OCI-LY3 (cell line): ENCODE results near the gene TIMM10B.

ENCODE experiments used
- H2AFZ ChIP-seq: fragments of 200-600, 300-600 bp; shearing (Covaris generic); 2 replicates; pipeline ENCODE4 v1.6.0; 2014; ENCODE audit warnings: antibody characterized with exemption, low read depth, low read length
- H3K27ac ChIP-seq: fragments of 200-600, 300-600 bp; sonication (generic); 2 replicates; pipeline ENCODE4 v1.5.1; 2014; ENCODE audit warnings: mild to moderate bottlenecking, low read length, moderate library complexity, mixed read lengths
- H3K27me3 ChIP-seq: fragments of 200-600, 300-600 bp; sonication (generic); 2 replicates; pipeline ENCODE4 v1.6.1; 2014; ENCODE audit warnings: low read depth, low read length, mixed read lengths
- H3K36me3 ChIP-seq: fragments of 200-600, 300-600 bp; sonication (generic); replicated peaks from 2 replicates; pipeline ENCODE3; 2014; ENCODE audit warnings: low read depth, low read length, mixed read lengths
- H3K4me1 ChIP-seq: fragments of 300-600, 200-600 bp; sonication (generic); 2 replicates; pipeline ENCODE4 v1.6.1; 2014; ENCODE audit warnings: low read length, mixed read lengths
- H3K4me2 ChIP-seq: fragments of 200-600, 300-600 bp; sonication (generic); 2 replicates; pipeline ENCODE4 v1.6.1; 2014; ENCODE audit warnings: low read length, mixed read lengths
- H3K4me3 ChIP-seq: fragments of 300-600, 200-600 bp; sonication (generic); 2 replicates; pipeline ENCODE4 v1.5.1; 2014; ENCODE audit warnings: antibody characterized with exemption, mild to moderate bottlenecking, low read length, moderate library complexity
- H3K79me2 ChIP-seq: fragments of 300-600, 200-600 bp; shearing (Covaris generic); 2 replicates; pipeline ENCODE4 v1.6.1; 2014; ENCODE audit warnings: mild to moderate bottlenecking, low read length, mixed read lengths
- H3K9ac ChIP-seq: fragments of 300-600, 200-600 bp; shearing (Covaris generic); 2 replicates; pipeline ENCODE4 v1.6.0; 2014; ENCODE audit warnings: mild to moderate bottlenecking, low read length, moderate library complexity
- H3K9me3 ChIP-seq: fragments of 200-600, 300-600 bp; shearing (Covaris generic); 2 replicates; pipeline ENCODE4 v1.6.1; 2014; ENCODE audit warnings: low read length, mixed read lengths; ENCODE audit not compliant: insufficient read depth
- H4K20me1 ChIP-seq: fragments of 200-600, 300-600 bp; sonication (generic); 2 replicates; pipeline ENCODE4 v1.6.1; 2016; ENCODE audit warnings: low read length, mixed read lengths; ENCODE audit not compliant: insufficient read depth
- CTCF ChIP-seq: fragments of 200-600, 300-600 bp; sonication (generic); IDR thresholded peaks from 2 replicates; pipeline ENCODE4 v1.5.1; 2014; ENCODE audit warnings: antibody characterized with exemption, low read length, low read depth
- EZH2phosphoT487 ChIP-seq: fragments of 200-600 bp; shearing (Covaris generic); IDR thresholded peaks from 2 replicates; pipeline ENCODE4 v1.6.1; 2018; ENCODE audit warnings: antibody characterized with exemption, mixed run types, low read depth

The TIMM10B gene

GRCh38 chr11:6443269-6444003, 37.9 kb upstream of the TIMM10B start:
- Histone ChIP-seq H2AFZ (no peak overlapping the region), H3K4me1 (peaks cover under 1% of the 10 kb centered on the region; the same call in 1 of the 2 replicates), H3K36me3 (no peaks in the 10 kb centered on the region), H3K27me3 (no peaks in the 10 kb centered on the region), H3K4me3 (no peak overlapping the region), H3K79me2 (no peaks in the 10 kb centered on the region), H3K9me3 (no peaks in the 10 kb centered on the region), H3K27ac (no peak overlapping the region), H3K9ac (no peak overlapping the region), H4K20me1 (no peaks in the 10 kb centered on the region), H3K4me2 (no peak overlapping the region)
- peak; percentile 84 for TF ChIP-seq CTCF
- TF ChIP-seq EZH2phosphoT487, result no peak

- Histone ChIP-seq H4K20me1 (no peaks in the 10 kb centered on the region), H3K9ac (no peak overlapping the region), H3K27ac (no peak overlapping the region), H3K4me2 (no peak overlapping the region), H3K27me3 (no peaks in the 10 kb centered on the region), H3K79me2 (no peaks in the 10 kb centered on the region), H3K4me1 (no peaks in the 10 kb centered on the region), H3K4me3 (no peak overlapping the region), H3K36me3 (no peaks in the 10 kb centered on the region), H2AFZ (no peak overlapping the region), H3K9me3 (no peaks in the 10 kb centered on the region)
- TF ChIP-seq CTCF (no peak), EZH2phosphoT487 (no peak)
These were observed 32.7 kb upstream of the TIMM10B start for GRCh38 chr11:6448574-6448973.

GRCh38 chr11:6452219-6452618, 29.1 kb upstream of the TIMM10B start:
- Histone ChIP-seq H2AFZ (no peak overlapping the region), H3K4me1 (no peaks in the 10 kb centered on the region), H3K9me3 (no peaks in the 10 kb centered on the region), H3K4me2 (no peak overlapping the region), H3K27ac (no peak overlapping the region), H4K20me1 (no peaks in the 10 kb centered on the region), H3K79me2 (no peaks in the 10 kb centered on the region), H3K36me3 (no peaks in the 10 kb centered on the region), H3K9ac (no peak overlapping the region), H3K4me3 (no peak overlapping the region), H3K27me3 (no peaks in the 10 kb centered on the region)
- TF ChIP-seq CTCF (no peak), EZH2phosphoT487 (no peak)

GRCh38 chr11:6453152-6453551, 28.1 kb upstream of the TIMM10B start:
- Histone ChIP-seq H3K4me1 (no peaks in the 10 kb centered on the region), H3K79me2 (no peaks in the 10 kb centered on the region), H3K9ac (no peak overlapping the region), H3K36me3 (no peaks in the 10 kb centered on the region), H3K4me2 (no peak overlapping the region), H3K9me3 (no peaks in the 10 kb centered on the region), H2AFZ (no peak overlapping the region), H3K4me3 (no peak overlapping the region), H3K27me3 (no peaks in the 10 kb centered on the region), H3K27ac (no peak overlapping the region), H4K20me1 (no peaks in the 10 kb centered on the region)
- TF ChIP-seq CTCF, result no peak
- TF ChIP-seq EZH2phosphoT487, result no peak
